COLO829 (cell line): Measurements from ENCODE around the gene AP3D1.
"Not testable (repeated sequence)": the region's sequence is repeated elsewhere in the genome, so short reads cannot be mapped to it uniquely, and the experiment has no call there.

Experiments
- DNase-seq: peaks from one replicate; pipeline ENCODE4 v3.0.0; 2012; ENCODE audit warnings: low spot score

Gene AP3D1

GRCh38 chr19:2149980-2150793, 1.2 kb downstream of the AP3D1 start:
- no peak for DNase-seq

- no peak for DNase-seq
These were observed 2.8 kb downstream of the AP3D1 start for GRCh38 chr19:2148482-2149135.

- no peak for DNase-seq
These were observed 5.5 kb downstream of the AP3D1 start for GRCh38 chr19:2145831-2146241.

GRCh38 chr19:2144190-2144589, 7.2 kb downstream of the AP3D1 start:
- DNase-seq = no peak

- DNase-seq = no peak
These were observed 9.1 kb downstream of the AP3D1 start for GRCh38 chr19:2142173-2142829.

GRCh38 chr19:2140138-2140569, 11.2 kb downstream of the AP3D1 start:
- no peak for DNase-seq

- no peak for DNase-seq
These were observed 11.8 kb downstream of the AP3D1 start for GRCh38 chr19:2139385-2140137.

- no peak for DNase-seq
These were observed 13.2 kb downstream of the AP3D1 start for GRCh38 chr19:2138061-2138728.

- DNase-seq = no peak
These were observed 14.6 kb downstream of the AP3D1 start for GRCh38 chr19:2136796-2137195.

GRCh38 chr19:2135474-2136402, 15.6 kb downstream of the AP3D1 start:
- DNase-seq = no peak

- no peak for DNase-seq
These were observed 18.5 kb downstream of the AP3D1 start for GRCh38 chr19:2132731-2133490.

- DNase-seq = no peak
These were observed 19.2 kb downstream of the AP3D1 start for GRCh38 chr19:2132191-2132590.

- not testable (repeated sequence) for DNase-seq
These were observed 20.1 kb downstream of the AP3D1 start for GRCh38 chr19:2131012-2131975.

- DNase-seq = no peak
These were observed 21.2 kb downstream of the AP3D1 start for GRCh38 chr19:2129892-2130770.

GRCh38 chr19:2129486-2129885, 21.9 kb downstream of the AP3D1 start:
- no peak for DNase-seq

- no peak for DNase-seq
These were observed 22.3 kb downstream of the AP3D1 start for GRCh38 chr19:2129022-2129421.

- not testable (repeated sequence) for DNase-seq
These were observed 23.1 kb downstream of the AP3D1 start for GRCh38 chr19:2128252-2128651.

GRCh38 chr19:2127758-2128157, 23.6 kb downstream of the AP3D1 start:
- no peak for DNase-seq
